EL (cell line): ENCODE measurements around the gene CELSR3.
A peak's percentile ranks its signal among the peaks of the same experiment; 100 is the strongest.

Source experiments
- DNase-seq: peaks from one replicate; pipeline ENCODE4 v3.0.0-alpha.2; 2016

The CELSR3 gene

DNA sequence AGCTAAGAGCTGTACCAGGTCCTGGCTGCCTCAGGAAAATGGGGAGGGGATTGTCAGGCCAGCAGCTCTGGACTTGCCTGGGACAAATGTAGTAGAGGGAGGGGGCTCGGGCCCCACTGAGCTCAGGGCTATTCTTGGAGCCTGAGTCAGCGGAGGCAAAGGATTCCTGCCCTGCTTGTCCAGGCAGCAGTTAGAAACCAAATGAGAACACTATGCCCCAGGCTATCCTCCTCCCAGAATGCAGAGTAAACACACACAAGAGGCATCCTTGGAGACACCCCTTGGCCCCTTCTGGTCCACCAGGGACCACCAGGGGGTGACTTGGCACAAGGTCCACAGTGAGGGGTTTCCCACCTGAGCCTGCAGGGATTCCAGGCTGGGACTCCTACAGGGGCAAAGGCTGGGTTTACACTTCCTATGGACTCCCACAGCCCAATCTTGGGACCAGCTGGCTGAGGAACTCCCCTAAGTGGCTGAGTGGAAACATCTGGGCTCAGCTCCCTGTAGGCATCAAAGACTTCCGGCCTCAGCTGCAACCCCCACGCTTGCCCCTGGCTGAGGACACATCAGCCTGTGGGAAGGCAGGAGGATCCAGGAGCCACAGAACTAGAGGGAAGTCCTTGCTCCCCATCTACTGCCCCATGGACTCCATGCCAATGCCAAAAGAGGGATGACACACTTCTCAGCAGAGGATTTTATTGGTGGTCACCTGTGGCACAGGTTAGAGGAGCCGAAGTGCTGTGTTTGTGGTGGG, 64.2 kb downstream of the CELSR3 start:
- DNase-seq, result peak; percentile 97

DNA sequence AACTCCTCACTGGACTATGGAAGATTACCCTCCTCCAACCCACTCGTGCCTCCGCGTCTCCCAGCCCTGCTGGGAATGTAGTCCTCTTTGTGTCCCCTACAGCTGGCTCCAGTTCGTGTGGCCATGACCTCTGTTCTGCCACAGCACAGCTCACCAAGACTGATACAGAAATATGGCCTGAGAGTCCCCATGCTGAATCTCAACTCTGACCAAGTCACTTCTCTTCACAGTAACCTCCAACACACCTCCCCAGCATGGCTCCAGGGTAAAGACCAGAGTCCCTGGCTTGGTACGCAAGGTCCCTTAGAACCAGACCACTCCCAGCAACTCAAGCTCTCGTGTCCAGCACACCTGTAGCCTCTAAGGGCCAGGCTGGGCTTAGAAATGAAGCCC, 65.3 kb downstream of the CELSR3 start:
- DNase-seq, result no peak

DNA sequence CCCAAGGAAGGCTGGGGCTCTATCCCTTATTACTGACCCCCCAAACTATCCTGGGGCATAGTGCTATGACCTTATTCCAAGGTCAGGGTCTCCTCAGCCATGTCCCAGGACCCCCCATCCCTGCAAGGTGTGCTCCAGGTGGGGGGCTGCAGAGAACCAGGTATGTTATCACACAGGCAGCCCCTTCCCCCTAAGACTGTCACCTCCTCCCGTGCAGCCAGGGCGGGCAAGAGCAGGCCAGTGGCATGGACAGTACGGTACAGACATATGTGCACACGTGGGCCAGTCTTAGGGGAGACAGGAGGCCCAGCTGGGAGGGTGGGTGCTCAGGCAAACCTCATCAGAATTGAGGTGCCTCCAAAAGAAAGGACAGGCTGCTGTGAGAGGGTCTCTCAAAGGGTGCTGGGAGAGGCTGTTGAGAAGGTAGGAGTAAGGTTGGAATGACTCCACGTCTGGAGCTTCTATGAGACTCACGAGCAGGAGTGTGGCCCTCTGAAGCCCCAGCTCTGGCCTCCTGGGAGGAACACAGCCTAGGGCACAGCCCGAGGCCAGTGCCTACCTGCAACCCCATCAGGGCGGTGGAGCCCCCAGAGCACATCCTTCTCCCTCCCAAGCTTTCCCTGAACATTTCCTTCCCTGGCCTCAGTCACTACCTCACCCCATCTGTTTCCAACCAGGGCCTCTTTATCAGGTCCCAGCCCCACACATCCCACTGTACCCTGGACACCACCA, 65.8 kb downstream of the CELSR3 start:
- DNase-seq, result no peak

DNA sequence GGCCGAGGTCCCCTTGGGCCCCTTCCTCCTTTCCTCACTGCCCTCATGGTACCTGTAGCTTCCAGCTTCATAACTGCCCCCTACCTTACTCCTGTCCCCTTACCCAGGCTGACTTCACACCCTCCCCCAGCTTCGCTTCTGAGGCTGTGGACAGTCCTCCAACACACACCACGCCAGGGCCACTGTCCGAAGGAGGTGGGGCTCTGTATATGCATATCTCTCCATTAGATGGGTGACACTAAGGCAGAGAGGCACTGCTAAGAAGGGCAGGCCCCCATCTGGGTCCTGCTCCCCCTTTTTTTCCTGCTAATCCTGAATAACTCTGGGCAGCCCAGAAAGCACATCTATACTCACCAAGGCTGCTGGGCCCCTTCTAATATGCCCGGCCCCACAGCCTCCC, 66.5 kb downstream of the CELSR3 start:
- DNase-seq, result no peak

DNA sequence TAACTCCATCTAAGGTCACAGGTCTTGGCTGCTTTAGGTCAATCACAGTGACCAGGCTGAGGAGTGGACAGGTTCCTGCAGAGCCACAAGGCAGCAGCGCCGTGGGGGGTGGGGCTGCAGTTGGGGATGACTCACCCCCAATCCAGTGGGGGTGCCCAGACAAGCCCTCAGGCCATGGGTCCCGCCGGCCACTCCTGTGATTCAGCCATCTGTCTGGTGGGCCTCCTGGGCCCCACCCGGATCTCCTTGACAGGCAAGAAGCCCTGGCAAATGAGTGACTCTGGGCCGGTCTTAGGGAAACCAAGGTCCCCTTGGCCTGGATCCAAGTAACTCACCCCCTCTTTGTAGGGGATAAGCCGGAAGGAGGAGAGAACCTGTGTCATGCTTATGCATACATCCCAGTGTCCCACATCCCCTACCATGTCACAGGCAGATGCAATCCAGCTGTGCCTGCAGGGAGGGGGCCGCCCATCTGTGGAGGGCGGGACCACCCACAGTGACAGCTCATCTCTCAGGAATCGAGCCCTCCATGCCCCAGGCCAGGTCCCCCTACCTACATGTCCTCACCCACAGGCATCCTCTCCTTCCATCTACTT, 67.1 kb downstream of the CELSR3 start:
- peak; percentile 97 for DNase-seq

DNA sequence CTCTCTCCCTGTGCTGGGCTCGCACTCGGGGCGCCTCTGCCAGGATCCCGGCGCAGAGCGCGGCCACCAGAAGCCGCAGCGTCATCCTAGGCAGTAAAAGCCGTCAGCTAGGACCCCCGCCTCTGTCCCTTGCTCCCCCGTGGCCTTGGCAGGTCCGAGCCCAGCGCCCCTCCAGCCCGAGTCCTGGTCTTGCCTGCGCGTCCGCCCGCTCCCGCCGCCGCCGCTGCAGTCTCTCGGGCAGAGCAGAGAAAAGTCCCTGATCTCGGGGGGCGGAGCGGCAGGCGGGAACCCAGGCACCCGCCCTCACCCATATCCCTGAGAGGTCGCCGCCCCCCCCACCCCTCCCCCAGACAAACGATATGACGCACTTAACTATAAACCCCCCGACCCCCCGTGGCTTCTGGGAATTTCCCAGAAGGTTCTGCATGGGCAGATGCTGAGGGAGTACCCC, 67.6 kb downstream of the CELSR3 start, which contains the start of gene COL7A1:
Gene COL7A1 (minus strand): TSS at position 255 of the 451 bp plus-strand sequence. CDS start 170 bp downstream, at position 85.
- DNase-seq, result no peak

DNA sequence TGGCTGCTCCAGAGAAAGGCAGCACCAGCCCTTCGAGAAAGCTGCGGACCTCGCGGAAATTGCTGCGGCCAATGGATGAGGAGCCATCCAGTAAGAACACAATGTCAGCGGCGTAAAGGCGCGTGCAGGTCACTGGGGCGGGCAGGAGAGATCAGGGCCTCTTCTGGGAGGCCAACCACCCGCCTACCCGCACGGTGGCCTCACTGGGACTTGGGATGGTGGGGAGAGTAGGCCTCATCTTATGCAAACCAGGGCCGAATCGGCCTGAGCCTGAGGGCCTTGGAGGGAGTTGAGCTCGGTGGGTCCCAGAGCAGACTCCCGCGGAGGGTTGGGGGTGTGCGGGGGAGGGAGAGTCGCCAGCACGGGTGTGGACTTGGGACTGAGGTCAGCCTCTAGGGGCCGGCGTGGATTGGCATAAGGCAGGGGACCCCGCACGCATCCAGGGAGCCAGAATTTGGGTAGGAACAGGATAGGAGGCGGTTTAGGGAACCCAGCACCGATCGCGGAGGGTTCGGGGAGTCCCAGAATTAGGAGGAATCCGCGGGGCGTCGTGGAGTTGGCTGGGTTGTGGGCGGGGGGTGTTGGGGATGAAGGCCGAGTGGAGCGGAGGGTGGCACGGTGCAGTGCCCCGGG, 68.2 kb downstream of the CELSR3 start:
- peak; percentile 59 for DNase-seq

DNA sequence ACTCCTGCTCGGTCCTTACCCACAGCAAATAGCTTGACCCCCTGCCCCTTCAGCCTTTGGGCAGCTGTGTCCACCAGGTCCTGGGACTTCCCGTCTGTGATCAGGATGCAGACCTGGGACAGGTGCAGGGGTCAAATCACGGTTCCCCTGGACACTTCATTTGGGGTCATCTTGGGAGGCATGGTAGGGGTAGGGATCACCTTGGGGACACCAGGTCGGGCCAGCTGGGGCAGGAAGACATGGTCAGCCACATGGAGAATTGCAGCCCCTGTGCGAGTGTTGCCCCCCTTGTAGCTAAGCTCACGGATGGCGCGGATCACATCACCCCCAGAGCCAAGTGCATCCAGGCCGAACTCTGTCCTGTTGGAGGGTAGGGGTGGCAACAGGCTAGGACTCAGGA, 69.3 kb downstream of the CELSR3 start:
- no peak for DNase-seq

DNA sequence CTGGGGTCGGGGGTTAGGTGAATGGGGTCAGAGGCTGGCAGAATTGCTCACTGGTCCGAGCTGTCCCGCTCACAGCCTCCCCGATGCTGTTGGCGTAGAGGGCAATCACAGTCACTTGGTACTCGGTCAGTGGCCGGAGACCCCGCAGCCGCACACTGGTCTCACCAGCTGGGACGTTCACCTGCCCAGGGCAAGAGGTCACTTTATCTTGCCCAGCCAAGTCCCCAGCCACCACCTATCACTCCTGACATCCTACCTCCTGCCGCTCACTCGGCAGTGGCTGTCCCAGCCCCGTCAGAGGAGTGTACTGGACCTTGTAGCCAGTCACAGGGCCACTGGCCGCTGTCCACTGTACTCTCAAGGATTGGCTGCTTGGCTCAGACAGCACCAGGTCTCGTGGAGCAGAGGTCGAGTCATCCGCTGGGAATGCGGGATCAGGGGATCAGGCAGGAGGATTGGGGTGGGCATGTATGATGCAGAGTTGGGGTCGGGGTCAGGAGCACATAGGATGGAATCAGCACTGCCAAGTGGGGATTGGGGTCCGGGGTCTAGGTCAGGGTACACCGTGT, 70.1 kb downstream of the CELSR3 start:
- peak; percentile 30 for DNase-seq

DNA sequence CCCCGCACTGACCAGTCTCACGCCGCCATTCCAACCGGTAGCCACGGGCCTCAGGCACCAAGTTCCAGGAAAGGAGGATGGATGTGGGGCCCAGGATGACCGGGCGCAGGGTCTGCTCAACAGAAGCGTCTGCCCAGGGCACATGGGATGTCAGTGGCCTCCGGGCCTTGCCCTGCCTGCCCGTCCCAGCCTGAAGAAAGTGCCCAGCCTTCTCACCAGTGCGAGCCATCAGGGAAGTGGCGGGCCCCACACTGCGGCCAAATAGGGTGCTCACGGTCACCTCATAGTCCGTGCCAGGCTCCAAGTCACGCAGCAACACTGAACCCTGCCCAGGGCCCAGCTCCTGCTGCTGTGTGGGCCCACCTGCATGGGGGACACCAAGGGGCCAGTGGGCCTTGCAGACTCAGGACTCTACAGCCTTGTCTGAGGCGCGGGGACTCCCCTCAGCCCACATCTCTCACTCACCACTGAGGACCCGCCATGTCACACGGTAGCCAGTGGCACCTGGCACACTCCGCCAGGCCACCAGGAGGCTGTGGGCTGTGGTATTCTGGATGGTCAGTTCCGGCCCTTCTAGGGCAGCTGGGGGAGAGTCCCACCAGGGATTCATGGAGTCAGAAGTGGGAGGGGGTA, 70.7 kb downstream of the CELSR3 start:
- no peak for DNase-seq

DNA sequence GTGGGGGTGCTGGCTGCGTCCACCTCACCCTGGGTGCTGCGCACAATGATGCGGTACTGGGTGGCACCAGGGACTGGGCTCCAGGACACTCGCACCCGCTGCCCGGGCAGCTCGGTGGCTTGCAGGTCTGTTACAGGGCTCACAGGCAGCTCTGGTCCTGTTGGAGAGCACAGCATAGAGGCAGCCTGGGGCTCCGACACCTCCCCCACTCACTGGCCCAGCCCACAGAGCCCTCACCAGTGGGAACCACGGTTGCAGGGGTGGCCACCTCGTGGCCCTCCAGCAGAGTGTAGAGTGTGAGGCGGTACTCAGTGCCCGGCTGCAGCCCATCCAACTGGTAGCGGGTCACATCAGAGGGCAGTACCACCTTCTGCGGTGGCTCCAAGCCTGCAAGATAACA, 71.2 kb downstream of the CELSR3 start:
- DNase-seq, result no peak

DNA sequence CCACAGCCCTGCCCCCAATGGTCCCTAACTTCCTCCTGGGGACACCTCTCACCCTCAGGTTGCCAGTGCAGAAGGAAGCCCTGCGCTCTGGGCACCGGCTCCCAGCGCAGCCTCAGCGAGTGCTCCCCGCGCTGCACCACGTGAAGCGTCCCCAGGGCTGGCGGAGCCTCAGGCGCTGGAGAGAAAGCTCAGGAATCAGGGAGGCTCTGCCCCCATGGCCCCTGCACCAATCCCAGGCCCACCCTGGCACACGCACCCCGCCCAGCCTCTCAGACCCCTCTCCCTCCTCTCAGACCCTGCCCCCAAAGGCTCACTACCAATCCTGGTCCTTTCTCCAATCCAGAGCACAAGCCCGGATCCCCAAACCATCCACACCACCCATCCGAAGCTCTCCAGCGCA, 74.5 kb downstream of the CELSR3 start:
- no peak for DNase-seq

DNA sequence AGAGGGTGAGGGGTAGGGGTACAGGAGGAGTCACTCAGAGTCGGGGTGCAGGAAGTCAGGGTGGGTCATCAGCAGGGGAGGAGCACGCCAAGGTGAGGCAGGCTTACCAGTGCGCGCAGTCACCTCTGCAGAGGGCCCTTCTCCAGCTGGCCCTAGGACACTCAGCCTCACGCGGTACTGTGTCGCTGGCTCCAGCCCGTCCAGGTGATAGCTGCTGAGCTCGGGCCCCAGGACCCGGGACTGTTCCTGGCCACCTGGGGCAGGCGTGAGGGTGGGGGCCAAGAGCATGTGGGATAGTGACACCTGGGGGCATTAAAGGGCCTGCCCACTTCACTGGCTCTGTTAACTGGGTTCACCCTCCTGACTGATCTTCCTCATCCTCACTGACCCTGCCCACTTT, 75.0 kb downstream of the CELSR3 start:
- DNase-seq, result no peak
